ENCODE data around the gene GRK5.
A peak's percentile ranks its signal among the peaks of the same experiment; 100 is the strongest.

Gene GRK5

DNA sequence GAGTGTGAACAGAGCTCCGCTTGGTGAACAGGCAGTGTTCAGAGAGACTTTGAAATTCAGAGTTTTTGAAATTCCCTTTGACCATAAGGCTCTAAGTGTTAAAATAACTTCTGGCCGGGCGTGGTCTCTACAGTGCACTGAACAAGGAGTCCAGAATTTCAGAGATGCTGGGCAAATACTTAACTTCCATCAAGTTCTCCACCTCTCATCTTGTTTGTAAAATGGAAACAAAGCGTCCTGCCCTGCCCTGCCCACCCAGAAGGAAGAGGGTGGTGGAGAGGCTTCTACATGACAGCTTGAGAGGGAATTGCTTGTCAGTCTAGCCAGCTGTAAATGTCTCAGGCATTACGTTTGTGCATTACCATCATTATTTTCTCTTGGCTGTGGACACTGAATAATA, 232.6 kb downstream of the GRK5 start:
- DNase-seq = no peak
- H3K4me3 Mint-ChIP-seq = no peak overlapping the region
- H3K9me3 Mint-ChIP-seq = peaks cover 7% of the 10 kb centered on the region
- H3K27me3 Mint-ChIP-seq = no peaks in the 10 kb centered on the region
- H3K27ac Mint-ChIP-seq = no peak overlapping the region
- ATAC-seq = no peak
- H3K36me3 Mint-ChIP-seq (ENCODE audit: low read depth) = peaks cover 10% of the 10 kb centered on the region
- H3K4me1 Mint-ChIP-seq = peaks cover 1% of the 10 kb centered on the region

GRCh38 chr10:119441151-119441821, 233.9 kb downstream of the GRK5 start:
- ATAC-seq = no peak
- no peak overlapping the region for H3K4me3 Mint-ChIP-seq

GRCh38 chr10:119441921-119442757, 234.8 kb downstream of the GRK5 start:
- Mint-ChIP-seq H3K4me3 (no peak overlapping the region), H3K27me3 (no peaks in the 10 kb centered on the region), H3K27ac (no peak overlapping the region), H3K36me3 (ENCODE audit: low read depth) (no peaks in the 10 kb centered on the region), H3K9me3 (no peaks in the 10 kb centered on the region), H3K4me1 (peaks cover 1% of the 10 kb centered on the region)
- DNase-seq (no peak), ATAC-seq (no peak)

More at GRCh38 chr10:119441151-119441821, 233.9 kb downstream of the GRK5 start:
- Mint-ChIP-seq H3K4me1 (peaks cover 1% of the 10 kb centered on the region), H3K36me3 (ENCODE audit: low read depth) (no peaks in the 10 kb centered on the region), H3K27ac (no peak overlapping the region), H3K27me3 (no peaks in the 10 kb centered on the region), H3K9me3 (no peaks in the 10 kb centered on the region)
- DNase-seq = no peak

- Mint-ChIP-seq H3K4me1 (peaks cover 1% of the 10 kb centered on the region), H3K27me3 (no peaks in the 10 kb centered on the region), H3K4me3 (no peak overlapping the region), H3K36me3 (ENCODE audit: low read depth) (no peaks in the 10 kb centered on the region), H3K27ac (no peak overlapping the region), H3K9me3 (no peaks in the 10 kb centered on the region)
- ATAC-seq = no peak
- no peak for DNase-seq
Observed at GRCh38 chr10:119442758-119443060, 235.3 kb downstream of the GRK5 start.

- Mint-ChIP-seq H3K4me3 (no peak overlapping the region), H3K9me3 (no peaks in the 10 kb centered on the region), H3K27ac (no peak overlapping the region), H3K27me3 (no peaks in the 10 kb centered on the region), H3K4me1 (peaks cover 1% of the 10 kb centered on the region), H3K36me3 (ENCODE audit: low read depth) (no peaks in the 10 kb centered on the region)
- no peak for DNase-seq
- no peak for ATAC-seq
Observed at GRCh38 chr10:119443441-119443840, 236.1 kb downstream of the GRK5 start.

- Mint-ChIP-seq H3K27me3 (no peaks in the 10 kb centered on the region), H3K27ac (no peak overlapping the region), H3K4me1 (peaks cover 1% of the 10 kb centered on the region), H3K36me3 (ENCODE audit: low read depth) (no peaks in the 10 kb centered on the region), H3K9me3 (no peaks in the 10 kb centered on the region), H3K4me3 (no peak overlapping the region)
- no peak for ATAC-seq
- DNase-seq = no peak
Observed at GRCh38 chr10:119443970-119444660, 236.7 kb downstream of the GRK5 start.

DNA sequence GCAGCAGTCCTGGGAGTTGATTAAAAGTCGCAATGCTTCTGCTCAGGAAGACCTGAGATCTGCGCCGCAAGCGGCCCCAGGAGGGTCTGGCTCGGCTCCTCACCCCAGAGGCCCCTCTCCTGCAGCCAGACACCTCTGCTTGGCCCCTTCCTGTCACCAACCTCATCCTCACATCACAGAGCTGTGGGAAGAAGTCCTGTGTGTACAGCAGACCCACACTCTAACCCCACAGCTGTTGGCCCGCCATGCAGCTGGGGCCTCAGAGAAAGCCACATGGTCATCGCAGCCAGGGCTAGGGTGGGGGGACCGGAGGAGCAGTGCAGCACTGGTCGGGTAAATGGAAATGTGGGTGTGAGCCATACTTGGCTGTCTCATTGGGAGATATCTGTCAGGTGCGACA, 237.5 kb downstream of the GRK5 start:
- no peak overlapping the region for H3K27ac Mint-ChIP-seq
- H3K36me3 Mint-ChIP-seq (ENCODE audit: low read depth) = no peaks in the 10 kb centered on the region
- peaks cover 1% of the 10 kb centered on the region for H3K4me1 Mint-ChIP-seq
- no peaks in the 10 kb centered on the region for H3K9me3 Mint-ChIP-seq
- no peak overlapping the region for H3K4me3 Mint-ChIP-seq
- DNase-seq = no peak
- no peak for ATAC-seq
- H3K27me3 Mint-ChIP-seq = no peaks in the 10 kb centered on the region

DNA sequence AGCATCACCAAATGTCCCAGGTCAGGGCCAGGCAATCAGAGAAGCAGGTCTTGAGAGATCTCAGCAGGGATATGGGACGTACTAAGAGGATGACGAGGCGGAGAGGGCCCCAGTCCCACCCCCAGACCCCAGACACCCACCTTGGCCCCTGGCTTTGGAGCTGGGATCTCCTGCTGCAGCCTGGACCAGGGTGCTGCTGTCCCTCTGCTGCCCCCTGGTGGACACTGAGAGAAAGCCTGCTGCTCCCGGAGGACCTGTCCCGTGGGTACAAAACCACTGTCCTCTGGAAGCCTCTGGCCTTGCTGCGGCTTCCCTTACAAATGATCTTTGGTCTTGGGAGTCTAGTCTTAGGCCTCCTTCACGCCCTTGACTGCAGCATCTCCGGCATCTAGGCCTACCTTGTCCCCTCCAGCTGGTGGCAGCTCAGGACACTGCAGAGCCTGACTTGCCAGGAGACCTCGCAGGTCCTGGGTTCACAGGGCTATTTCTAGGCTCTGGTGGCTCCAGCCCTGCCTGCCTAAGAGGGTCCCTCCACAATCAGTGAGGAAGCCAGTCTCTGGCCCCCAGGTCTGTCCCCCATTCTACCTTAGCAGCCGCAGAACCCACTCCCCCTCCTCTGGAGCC, 238.1 kb downstream of the GRK5 start:
- no peaks in the 10 kb centered on the region for H3K9me3 Mint-ChIP-seq
- H3K36me3 Mint-ChIP-seq (ENCODE audit: low read depth) = no peaks in the 10 kb centered on the region
- no peak overlapping the region for H3K4me3 Mint-ChIP-seq
- peak; percentile 91 for DNase-seq
- no peaks in the 10 kb centered on the region for H3K27me3 Mint-ChIP-seq
- H3K27ac Mint-ChIP-seq = no peak overlapping the region
- ATAC-seq = peak; percentile 74
- H3K4me1 Mint-ChIP-seq = peaks cover 1% of the 10 kb centered on the region

DNA sequence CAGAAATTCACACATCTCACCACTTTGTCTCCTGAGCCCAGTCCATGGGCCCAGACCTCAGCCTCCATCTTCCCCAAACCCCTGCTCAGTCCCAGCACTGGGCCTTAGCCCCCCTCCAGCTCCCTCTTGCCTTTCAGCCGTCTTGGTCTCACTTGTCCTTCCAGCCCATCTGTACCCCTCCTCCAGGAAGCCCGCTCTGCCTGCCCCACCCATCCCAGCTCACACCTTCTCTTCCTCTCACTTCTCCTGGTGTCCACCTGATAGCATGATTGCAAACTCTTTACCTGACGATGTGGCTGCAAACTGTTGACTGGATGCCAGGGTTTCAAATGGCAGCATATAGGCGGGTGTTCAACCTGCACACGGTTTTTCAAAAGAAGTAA, 238.6 kb downstream of the GRK5 start:
- Mint-ChIP-seq H3K27me3 (no peaks in the 10 kb centered on the region), H3K4me1 (peaks cover 1% of the 10 kb centered on the region), H3K36me3 (ENCODE audit: low read depth) (no peaks in the 10 kb centered on the region), H3K4me3 (no peak overlapping the region), H3K27ac (no peak overlapping the region), H3K9me3 (no peaks in the 10 kb centered on the region)
- DNase-seq = no peak
- ATAC-seq = no peak

- DNase-seq = no peak
- Mint-ChIP-seq H3K4me3 (no peak overlapping the region), H3K27me3 (no peaks in the 10 kb centered on the region), H3K4me1 (peaks cover 1% of the 10 kb centered on the region), H3K9me3 (no peaks in the 10 kb centered on the region), H3K27ac (no peak overlapping the region), H3K36me3 (ENCODE audit: low read depth) (no peaks in the 10 kb centered on the region)
- ATAC-seq = no peak
Observed at GRCh38 chr10:119446441-119447277, 239.3 kb downstream of the GRK5 start.

DNA sequence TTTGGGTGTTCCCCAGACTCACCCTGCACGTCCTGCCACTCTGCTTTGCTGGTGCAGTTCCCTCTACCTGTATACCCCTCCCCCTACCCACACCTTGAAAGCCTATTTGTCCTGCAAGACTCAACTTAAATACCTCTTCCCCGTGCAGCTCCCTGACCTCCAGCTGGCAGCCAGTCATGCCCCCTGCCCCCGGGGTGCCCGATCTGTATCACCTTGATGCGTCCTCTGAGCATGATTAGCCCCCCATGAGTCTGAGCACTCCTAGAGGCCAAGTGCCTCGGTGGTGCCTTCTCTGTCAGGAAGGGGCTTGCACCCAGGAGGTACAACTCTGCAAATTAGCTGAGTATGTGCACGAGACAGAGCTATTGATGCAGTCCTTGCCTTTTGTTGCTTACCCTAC, 240.1 kb downstream of the GRK5 start:
- H3K4me1 Mint-ChIP-seq = peaks cover 1% of the 10 kb centered on the region
- no peak for ATAC-seq
- H3K4me3 Mint-ChIP-seq = no peak overlapping the region
- no peak for DNase-seq
- no peaks in the 10 kb centered on the region for H3K36me3 Mint-ChIP-seq (ENCODE audit: low read depth)
- no peaks in the 10 kb centered on the region for H3K27me3 Mint-ChIP-seq
- no peak overlapping the region for H3K27ac Mint-ChIP-seq
- no peaks in the 10 kb centered on the region for H3K9me3 Mint-ChIP-seq

DNA sequence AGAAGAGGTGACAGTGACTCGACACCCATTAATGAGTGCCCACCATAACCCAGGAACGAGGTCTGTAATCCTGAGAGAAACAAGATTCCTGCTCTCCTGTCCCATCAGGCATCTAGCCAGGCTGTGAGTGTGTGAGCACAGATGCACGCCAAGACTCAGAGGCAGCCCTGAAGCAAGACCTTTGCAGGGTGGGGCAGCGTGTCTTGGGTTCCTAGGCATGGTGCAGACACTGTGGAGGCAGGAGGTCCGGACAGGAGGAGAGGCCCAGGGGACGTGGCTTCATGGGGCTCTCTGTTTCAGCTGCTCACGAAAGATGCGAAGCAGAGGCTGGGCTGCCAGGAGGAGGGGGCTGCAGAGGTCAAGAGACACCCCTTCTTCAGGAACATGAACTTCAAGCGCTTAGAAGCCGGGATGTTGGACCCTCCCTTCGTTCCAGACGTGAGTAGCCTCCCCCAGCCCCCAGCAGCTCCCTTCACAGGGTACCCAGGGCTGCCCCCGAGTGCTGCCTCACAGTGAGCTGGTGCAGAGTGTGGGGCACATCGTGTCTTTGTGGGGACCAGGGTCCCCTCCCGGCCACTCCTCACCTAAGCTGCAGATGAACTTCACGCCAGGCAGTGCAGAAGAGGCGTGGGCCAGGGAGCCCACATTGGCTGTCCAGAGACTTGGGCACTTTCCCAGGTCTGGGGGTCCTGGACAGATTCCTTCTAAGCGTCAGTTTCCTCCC, 240.6 kb downstream of the GRK5 start:
- DNase-seq (no peak), ATAC-seq (no peak)
- no peaks in the 10 kb centered on the region for H3K4me1 Mint-ChIP-seq
- no peaks in the 10 kb centered on the region for H3K9me3 Mint-ChIP-seq
- H3K36me3 Mint-ChIP-seq (ENCODE audit: low read depth) = no peaks in the 10 kb centered on the region
- no peaks in the 10 kb centered on the region for H3K27me3 Mint-ChIP-seq
- H3K4me3 Mint-ChIP-seq = no peak overlapping the region
- no peak overlapping the region for H3K27ac Mint-ChIP-seq

DNA sequence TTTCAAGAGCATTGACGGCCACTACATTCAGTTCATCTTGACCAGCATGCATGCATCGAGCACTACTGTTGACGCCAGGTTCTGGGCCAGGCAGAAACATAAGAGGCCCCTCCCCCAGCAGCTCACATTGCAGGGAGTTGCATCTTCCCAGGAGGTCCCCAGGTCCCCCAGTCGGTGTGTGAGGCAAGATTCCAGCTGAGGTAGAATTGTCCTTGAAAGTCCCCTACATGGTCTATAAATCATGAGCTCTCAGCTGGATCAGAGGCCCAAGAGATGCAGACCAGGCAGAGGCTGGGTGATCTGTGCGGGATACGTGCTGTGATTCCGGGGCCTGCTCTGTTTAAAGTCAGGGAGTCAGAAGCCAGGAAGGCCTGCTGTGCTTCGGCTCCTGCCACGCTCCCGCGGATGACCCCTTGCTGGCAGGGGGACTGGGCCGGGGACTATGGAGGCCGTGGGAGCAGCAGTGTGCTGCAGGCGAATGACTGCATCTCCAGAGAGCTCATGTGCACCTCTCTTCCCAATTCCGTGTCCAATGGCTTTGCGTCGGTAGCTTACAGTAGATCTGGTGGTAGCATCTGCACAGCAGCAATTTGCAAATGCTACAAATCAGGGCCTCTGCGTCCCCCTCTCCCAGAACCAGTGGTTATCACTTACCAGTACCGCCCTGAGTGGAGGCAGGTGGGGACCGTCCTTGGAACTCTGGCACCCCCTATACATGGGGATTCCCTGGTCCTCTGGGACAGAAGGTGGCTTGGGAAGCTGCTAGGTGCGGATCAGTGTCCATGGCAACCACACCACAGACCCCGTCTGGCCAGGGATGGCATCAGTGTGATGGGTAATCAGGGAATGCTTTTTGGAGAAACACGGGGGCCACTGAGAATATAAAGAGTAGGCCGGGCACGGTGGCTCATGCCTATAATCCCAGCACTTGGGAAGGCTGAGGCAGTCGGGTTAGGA, 241.5 kb downstream of the GRK5 start:
- Mint-ChIP-seq H3K4me1 (no peaks in the 10 kb centered on the region), H3K36me3 (ENCODE audit: low read depth) (peaks cover under 1% of the 10 kb centered on the region), H3K4me3 (no peak overlapping the region), H3K27me3 (no peaks in the 10 kb centered on the region), H3K9me3 (no peaks in the 10 kb centered on the region), H3K27ac (no peak overlapping the region)
- DNase-seq (no peak), ATAC-seq (no peak)
